ENCODE measurements around the gene NUP160. TPM values are rescaled to one million over a fixed set of nuclear protein-coding genes. Genes with fewer than 3 reads are reported as not detected.

NUP160 gene
- total and polyA plus RNA-seq, 2 of the 4 experiments (the other 2 are of a cell fraction) = 12.5 to 35.0 TPM

GRCh38 chr11:47784785-47785381, 63.3 kb downstream of the NUP160 start:
- Histone ChIP-seq H2AFZ (replicated peaks; ENCODE audit: low read length, poor library complexity) (no peak overlapping the region), H3K4ac (ENCODE audit: low read depth, low read length) (no peak overlapping the region), H4K91ac (ENCODE audit: insufficient read depth, low read depth, low read length) (no peak overlapping the region), H4K8ac (ENCODE audit: low read depth in 2 of 2, low read length in 2 of 2) (no peak overlapping the region), H3K36me3 (ENCODE audit: control insufficient read depth, insufficient read depth, low read length) (peaks cover 32% of the 10 kb centered on the region), H3K9ac (ENCODE audit: low read depth, low read length) (no peak overlapping the region), H3K9me3 (ENCODE audit: control insufficient read depth, insufficient read depth, low read length) (no peaks in the 10 kb centered on the region), H2AK9ac (replicated peaks; ENCODE audit: low read depth, low read length, poor library complexity) (no peak overlapping the region), H2BK5ac (ENCODE audit: low read depth, low read length, poor library complexity, severe bottlenecking) (no peak overlapping the region), H3K23ac (ENCODE audit: low read depth, low read length) (no peak overlapping the region), H3K27me3 (ENCODE audit: control insufficient read depth, insufficient read depth, low read length) (no peaks in the 10 kb centered on the region), H3K18ac (ENCODE audit: low read depth, low read length) (no peak overlapping the region), H3K27ac (ENCODE audit: insufficient read depth, low read length) (no peak overlapping the region), H2BK120ac (ENCODE audit: low read depth, low read length) (no peak overlapping the region), H3K4me2 (ENCODE audit: low read depth, low read length) (no peak overlapping the region), H3K9me1 (ENCODE audit: insufficient read depth, low read length) (no peaks in the 10 kb centered on the region), H3K14ac (replicated peaks; ENCODE audit: low read depth, low read length) (no peak overlapping the region), H4K20me1 (ENCODE audit: insufficient read depth, low read length) (no peaks in the 10 kb centered on the region), H3K79me1 (ENCODE audit: low read depth in 1 of 2, low read length in 2 of 2) (no peaks in the 10 kb centered on the region), H4K5ac (ENCODE audit: low read depth, low read length) (no peak overlapping the region), H3K4me3 (ENCODE audit: insufficient read depth, low read depth, low read length) (no peak overlapping the region), H2BK20ac (ENCODE audit: low read depth, low read length) (no peak overlapping the region), H3K56ac (ENCODE audit: extremely low read depth, insufficient read depth, low read length) (no peak overlapping the region), H2AK5ac (ENCODE audit: low read depth, low read length) (no peak overlapping the region), H2BK15ac (ENCODE audit: low read depth, low read length) (no peak overlapping the region), H3K4me1 (ENCODE audit: control insufficient read depth, insufficient read depth, low read length) (no peaks in the 10 kb centered on the region)
- intact Hi-C loops (cut with micrococcal nuclease) = no loop called here
- CTCF ChIA-PET = no interaction called here
- ATAC-seq (ENCODE audit: low read depth) (no peak), DNase-seq (no peak)
- no TSS peak for BruUV-seq (replicated peaks)
- TF ChIP-seq ELK1 (IDR thresholded peaks at IDR 0.05; ENCODE audit: borderline replicate concordance, low read depth, low read length) (no peak), MAFK (IDR thresholded peaks at IDR 0.05; ENCODE audit: low read depth, low read length) (no peak)
- in situ Hi-C loops (cut with MboI; ENCODE audit: low sequenced_read_pairs) = no loop called here
- no CpG with 5 or more reads among the region's 4 CpGs for WGBS, 2 experiments (ENCODE audit: extremely low coverage in 2 of 2, insufficient read length in 1 of 2)
- dilution Hi-C loops (cut with HindIII; ENCODE audit: low sequenced_read_pairs, unreplicated experiment) = no loop called here
- POLR2A ChIA-PET (ENCODE audit: unreplicated experiment) = no interaction called here
